B cell (primary cell): ENCODE measurements around the gene MRPS25. TPM values are rescaled to one million over a fixed set of nuclear protein-coding genes. Genes with fewer than 3 reads are reported as not detected.

Experiments used
- ATAC-seq: fragments of 200-7000 bp; cut with Tn5 transposase; one replicate; pipeline ENCODE4 v1.10.0; 2021; ENCODE audit warnings: low read depth, mild to moderate bottlenecking, moderate number of reproducible peaks, moderate library complexity
- CTCF ChIA-PET: fragments of 350-600 bp; sonication (Branson Sonifier 250); formaldehyde crosslinking; loops from one replicate; lab custom pipeline; 2021; ENCODE audit warnings: antibody characterized with exemption, inconsistent platforms; lab: Charles Lee
- POLR2A ChIA-PET: fragments of 350-600 bp; sonication (Branson Sonifier 250); formaldehyde crosslinking; loops from one replicate; lab custom pipeline; 2021; ENCODE audit warnings: antibody characterized with exemption; lab: Charles Lee
- DNase-seq: peaks from one replicate; pipeline ENCODE4 v3.0.0; 2013
- H2AFZ ChIP-seq: 2 replicates; pipeline ENCODE4 v1.6.1; 2012; ENCODE audit warnings: mild to moderate bottlenecking, low read depth, low read length; ENCODE audit not compliant: insufficient read depth, poor library complexity, severe bottlenecking
- H3K27ac ChIP-seq, 2 donors: 1 replicate in 1 of 2; 2 replicates in 1 of 2; pipeline ENCODE4 v1.5.1; 2012 to 2013; ENCODE audit warnings: low read length in 2 of 2, mild to moderate bottlenecking in 2 of 2, moderate library complexity in 1 of 2
- H3K27me3 ChIP-seq, 4 experiments: fragments of 200-600 bp in 1 of 4; sonication (generic) in 1 of 4; replicated peaks in 1 of 4; 1 replicate in 2 of 4; 2 replicates in 2 of 4; pipeline versions ENCODE4 v1.6.1 to v1.7.0; 2013 to 2016; ENCODE audit warnings: low read length in 3 of 4, mild to moderate bottlenecking in 2 of 4, mixed read lengths in 1 of 4, moderate library complexity in 1 of 4; ENCODE audit not compliant: insufficient read depth in 4 of 4, control insufficient read depth in 3 of 4; ENCODE audit errors: control extremely low read depth in 1 of 4
- H3K36me3 ChIP-seq, 2 experiments: replicated peaks in 1 of 2; 1 replicate in 1 of 2; 2 replicates in 1 of 2; pipeline versions ENCODE4 v1.6.1 to v1.7.1; 2013; ENCODE audit warnings: low read length in 1 of 2; ENCODE audit not compliant: insufficient read depth in 2 of 2, control insufficient read depth in 1 of 2; ENCODE audit errors: control extremely low read depth in 1 of 2, extremely low read depth in 1 of 2
- H3K4me1 ChIP-seq, 2 donors: fragments of 200-600 bp in 1 of 2; sonication (generic) in 1 of 2; 1 replicate in 1 of 2; 2 replicates in 1 of 2; pipeline versions ENCODE4 v1.5.1 to v1.6.1; 2013 to 2017; ENCODE audit warnings: low read length in 2 of 2; ENCODE audit not compliant: control insufficient read depth in 2 of 2, insufficient read depth in 2 of 2
- H3K4me2 ChIP-seq: replicated peaks from 2 replicates; pipeline ENCODE3; 2012; ENCODE audit warnings: mild to moderate bottlenecking, low read depth, low read length; ENCODE audit not compliant: poor library complexity, severe bottlenecking
- H3K4me3 ChIP-seq, 5 experiments: fragments of 200-600 bp in 1 of 5; sonication (generic) in 1 of 5; 1 replicate in 3 of 5; 2 replicates in 2 of 5; pipeline versions ENCODE4 v1.5.1 to v1.7.0; 2011 to 2016; ENCODE audit warnings: low read length in 4 of 5, mild to moderate bottlenecking in 4 of 5, low read depth in 2 of 5, control low read depth in 1 of 5, moderate library complexity in 1 of 5; ENCODE audit not compliant: insufficient read depth in 1 of 5; ENCODE audit errors: control extremely low read depth in 1 of 5, extremely low read depth in 1 of 5
- H3K79me2 ChIP-seq: fragments of 200-600 bp; sonication (generic); one replicate; pipeline ENCODE4 v1.6.0; 2016; ENCODE audit warnings: low read length; ENCODE audit not compliant: control insufficient read depth, insufficient read depth
- H3K9ac ChIP-seq: fragments of 200-600 bp; sonication (generic); 2 replicates; pipeline ENCODE4 v1.6.1; 2017; ENCODE audit warnings: mild to moderate bottlenecking, low read length, moderate library complexity
- H3K9me3 ChIP-seq, 3 donors: one replicate each; pipeline versions ENCODE4 v1.6.1 to v1.7.1; 2013; ENCODE audit warnings: low read length in 2 of 3; ENCODE audit not compliant: control insufficient read depth in 2 of 3, insufficient read depth in 1 of 3; ENCODE audit errors: control extremely low read depth in 1 of 3
- H4K20me1 ChIP-seq: 2 replicates; pipeline ENCODE4 v1.6.0; 2012; ENCODE audit warnings: mild to moderate bottlenecking, low read length; ENCODE audit not compliant: insufficient read depth, control insufficient read depth, poor library complexity, severe bottlenecking
- H3K27ac Mint-ChIP-seq: one replicate; pipeline ENCODE4 v1.8.0; 2021; ENCODE audit warnings: mixed read lengths
- H3K27me3 Mint-ChIP-seq: one replicate; pipeline ENCODE4 v1.8.0; 2021; ENCODE audit warnings: mixed read lengths
- H3K4me1 Mint-ChIP-seq: one replicate; pipeline ENCODE4 v1.8.0; 2021; ENCODE audit warnings: mixed read lengths
- H3K4me3 Mint-ChIP-seq: one replicate; pipeline ENCODE4 v1.8.0; 2021; ENCODE audit warnings: mixed read lengths
- H3K9me3 Mint-ChIP-seq: one replicate; pipeline ENCODE4 v1.8.0; 2022; ENCODE audit warnings: mixed read lengths; ENCODE audit not compliant: insufficient read depth
- EZH2 ChIP-seq: IDR thresholded peaks from 2 replicates; pipeline ENCODE4 v1.6.1; 2012; ENCODE audit warnings: borderline replicate concordance, low read depth, mild to moderate bottlenecking, moderate library complexity, low read length; ENCODE audit not compliant: insufficient read depth, poor library complexity, severe bottlenecking
- WGBS: methylation state at CpG from one replicate; pipeline ENCODE4 v1.1.5; 2013; ENCODE audit warnings: missing lambda C conversion rate; ENCODE audit not compliant: insufficient coverage; 5-methylcytosine and 5-hydroxymethylcytosine counted together
- intact Hi-C: fragments of 100-400 bp; cut with micrococcal nuclease; formaldehyde crosslinking; loops from one replicate; pipeline ENCODE4 v1.10.0; 2022
- polyA plus RNA-seq: library from polyadenylated mRNA; depleted of rRNA; stranded (reverse); fragments of >200 nt; gene quantifications from 2 replicates; pipeline ENCODE4 v1.2.3, GENCODE V29; 2012
- total RNA-seq, 2 donors: library from RNA; stranded (reverse); fragments of 120-200 nt in 1 of 2; gene quantifications; 1 replicate in 1 of 2; 2 replicates in 1 of 2; pipeline versions ENCODE4 v1.2.3 to v1.2.4, GENCODE V29; 2013 to 2022
- TF ChIP-seq, protein P1 (sequence below): fragments of 200-600 bp; IDR thresholded peaks from one replicate; pipeline ENCODE4 v1.8.0; 2022; ENCODE audit warnings: antibody characterized with exemption, mild to moderate bottlenecking

Gene MRPS25
- total and polyA plus RNA-seq, 2 donors (not counting 1 experiment from before 2014, with no cell fraction given): 94.9 to 105 TPM

DNA sequence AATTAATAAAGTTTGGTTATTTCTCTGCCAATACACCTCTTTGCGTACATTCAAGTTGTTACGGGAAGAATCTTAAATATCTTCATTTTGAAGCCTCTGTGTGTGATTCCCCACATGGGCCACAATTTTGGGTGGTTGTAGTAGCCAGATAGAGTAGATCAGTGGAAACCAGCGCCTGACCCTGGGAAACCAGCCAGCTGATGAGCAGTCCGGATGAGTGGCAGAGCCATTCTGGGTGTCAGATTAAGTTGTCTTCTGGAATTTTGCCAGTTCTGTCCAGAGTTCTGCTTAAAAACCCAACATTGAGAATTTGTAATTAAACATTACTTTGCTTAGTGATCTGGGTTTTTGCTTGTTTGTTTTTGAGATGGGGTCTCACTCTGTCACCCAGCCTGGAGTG lies 49.7 kb downstream of the MRPS25 start:
- TF ChIP-seq, protein P1, sequence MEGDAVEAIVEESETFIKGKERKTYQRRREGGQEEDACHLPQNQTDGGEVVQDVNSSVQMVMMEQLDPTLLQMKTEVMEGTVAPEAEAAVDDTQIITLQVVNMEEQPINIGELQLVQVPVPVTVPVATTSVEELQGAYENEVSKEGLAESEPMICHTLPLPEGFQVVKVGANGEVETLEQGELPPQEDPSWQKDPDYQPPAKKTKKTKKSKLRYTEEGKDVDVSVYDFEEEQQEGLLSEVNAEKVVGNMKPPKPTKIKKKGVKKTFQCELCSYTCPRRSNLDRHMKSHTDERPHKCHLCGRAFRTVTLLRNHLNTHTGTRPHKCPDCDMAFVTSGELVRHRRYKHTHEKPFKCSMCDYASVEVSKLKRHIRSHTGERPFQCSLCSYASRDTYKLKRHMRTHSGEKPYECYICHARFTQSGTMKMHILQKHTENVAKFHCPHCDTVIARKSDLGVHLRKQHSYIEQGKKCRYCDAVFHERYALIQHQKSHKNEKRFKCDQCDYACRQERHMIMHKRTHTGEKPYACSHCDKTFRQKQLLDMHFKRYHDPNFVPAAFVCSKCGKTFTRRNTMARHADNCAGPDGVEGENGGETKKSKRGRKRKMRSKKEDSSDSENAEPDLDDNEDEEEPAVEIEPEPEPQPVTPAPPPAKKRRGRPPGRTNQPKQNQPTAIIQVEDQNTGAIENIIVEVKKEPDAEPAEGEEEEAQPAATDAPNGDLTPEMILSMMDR: no peak
- no peak for TF ChIP-seq EZH2
- no peak for DNase-seq
- no peaks in the 10 kb centered on the region for H3K9me3 ChIP-seq
- intact Hi-C loops: no loop called here
- Mint-ChIP-seq H3K4me3 (no peak overlapping the region), H3K27ac (no peak overlapping the region), H3K4me1 (no peaks in the 10 kb centered on the region), H3K27me3 (no peaks in the 10 kb centered on the region), H3K9me3 (no peaks in the 10 kb centered on the region)
- POLR2A ChIA-PET: no interaction called here
- H3K36me3 ChIP-seq: peaks cover 14 to 78% of the 10 kb centered on the region in 2 experiments
- CTCF ChIA-PET: no interaction called here
- H3K4me1 ChIP-seq: no peaks in the 10 kb centered on the region
- no peak overlapping the region for H3K9ac ChIP-seq
- 100% methylated on average over 2 of the region's 4 CpGs for WGBS
- no peaks in the 10 kb centered on the region for H3K79me2 ChIP-seq
- ATAC-seq: no peak
- no peak overlapping the region for H3K4me3 ChIP-seq
- H3K4me2 ChIP-seq: no peak overlapping the region
- no peak overlapping the region for H3K27ac ChIP-seq
- H2AFZ ChIP-seq: no peak overlapping the region
- H3K27me3 ChIP-seq: no peaks in the 10 kb centered on the region
- H4K20me1 ChIP-seq: no peaks in the 10 kb centered on the region

DNA sequence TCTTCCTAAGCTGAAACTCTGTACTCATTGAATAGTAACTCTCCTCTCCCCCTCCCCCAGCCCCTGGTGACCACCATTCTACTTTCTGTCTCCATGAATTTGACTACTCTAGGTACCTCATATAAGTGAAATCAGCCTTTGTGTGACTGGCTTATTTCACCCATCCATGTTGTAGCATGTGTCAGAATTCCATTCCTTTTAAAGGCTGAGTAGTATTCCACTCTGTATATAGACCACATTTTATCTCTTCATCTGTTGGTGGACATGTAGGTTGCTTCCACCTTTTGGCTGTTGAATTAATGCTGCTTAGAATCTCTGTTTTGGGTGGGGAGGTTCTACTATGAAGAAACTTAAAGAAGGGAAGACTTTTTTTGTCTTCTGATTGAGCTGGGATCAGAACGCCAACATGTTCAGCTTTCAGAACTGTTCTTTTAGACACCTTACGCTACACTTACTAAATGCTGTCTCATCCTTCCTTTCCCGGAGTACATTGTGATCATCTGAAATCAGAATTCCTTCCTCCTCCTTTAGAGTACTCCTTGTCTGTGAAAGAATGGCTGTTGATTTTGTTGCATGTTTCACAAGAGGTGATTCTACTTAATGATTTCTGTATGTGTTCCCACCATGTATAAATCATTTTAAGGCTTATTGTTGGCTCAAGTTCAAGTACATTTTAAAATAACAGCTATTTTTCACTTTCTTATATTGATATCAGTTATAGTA lies 50.3 kb downstream of the MRPS25 start:
- no peak overlapping the region for H3K27ac Mint-ChIP-seq
- intact Hi-C loops: no loop called here
- no peaks in the 10 kb centered on the region for H3K27me3 ChIP-seq
- H3K79me2 ChIP-seq: peaks cover 3% of the 10 kb centered on the region
- ATAC-seq: no peak
- no peak overlapping the region for H3K9ac ChIP-seq
- H3K4me2 ChIP-seq: no peak overlapping the region
- TF ChIP-seq, protein P1: no peak
- no peak for TF ChIP-seq EZH2
- no peaks in the 10 kb centered on the region for H3K9me3 ChIP-seq
- no peak overlapping the region for H3K27ac ChIP-seq
- no peak for DNase-seq
- WGBS: no CpG with 5 or more reads among the region's 3 CpGs
- no peak overlapping the region for H3K4me3 Mint-ChIP-seq
- no peaks in the 10 kb centered on the region for H3K27me3 Mint-ChIP-seq
- H3K4me1 ChIP-seq: no peaks in the 10 kb centered on the region
- H3K4me3 ChIP-seq: no peak overlapping the region
- H3K36me3 ChIP-seq: peaks cover 11 to 71% of the 10 kb centered on the region in 2 experiments
- H2AFZ ChIP-seq: no peak overlapping the region
- H3K4me1 Mint-ChIP-seq: no peaks in the 10 kb centered on the region
- H3K9me3 Mint-ChIP-seq: no peaks in the 10 kb centered on the region
- no peaks in the 10 kb centered on the region for H4K20me1 ChIP-seq
- ChIA-PET CTCF (no interaction called here), POLR2A (no interaction called here)
